Transverse colon (tissue), 4 donors: Measurements from ENCODE around the gene FAM163A. TPM values are rescaled to one million over a fixed set of nuclear protein-coding genes. Genes with fewer than 3 reads are reported as not detected.

Experiments
- DNase-seq: peaks from one replicate; pipeline ENCODE4 v3.0.0-alpha.2; 2019
- H3K27ac ChIP-seq, 4 donors: fragments of 200-600 bp; sonication (generic); 2 replicates each; pipeline ENCODE4 v1.5.1; 2016 to 2018; ENCODE audit warnings: inconsistent platforms in 4 of 4
- H3K27me3 ChIP-seq: fragments of 200-600 bp; sonication (generic); 2 replicates; pipeline ENCODE4 v1.5.1; 2017; ENCODE audit warnings: inconsistent platforms
- H3K36me3 ChIP-seq, 4 donors: fragments of 200-600 bp; sonication (generic); 2 replicates each; pipeline ENCODE4 v1.5.1; 2017 to 2019; ENCODE audit warnings: inconsistent platforms in 4 of 4
- H3K4me1 ChIP-seq, 4 donors: fragments of 200-600 bp; sonication (generic); 2 replicates each; pipeline ENCODE4 v1.5.1; 2017 to 2020; ENCODE audit warnings: inconsistent platforms in 4 of 4
- H3K4me3 ChIP-seq, 4 donors: fragments of 200-600 bp; sonication (generic); 1 replicate in 1 of 4; 2 replicates in 3 of 4; pipeline versions ENCODE4 v1.5.1 to v1.6.1; 2017 to 2019; ENCODE audit warnings: inconsistent platforms in 4 of 4
- H3K9me3 ChIP-seq, 2 donors: fragments of 200-600 bp; sonication (generic); 2 replicates each; pipeline ENCODE4 v1.5.1; 2017 to 2019; ENCODE audit warnings: inconsistent platforms in 2 of 2
- EP300 ChIP-seq: sonication (generic); formaldehyde crosslinking; IDR thresholded peaks from one replicate; pipeline ENCODE4 v1.6.1; 2017; ENCODE audit warnings: antibody characterized with exemption, low read depth
- POLR2A ChIP-seq: fragments of 450-650 bp; IDR thresholded peaks from one replicate; pipeline ENCODE4 v1.6.1; 2016; ENCODE audit warnings: antibody characterized with exemption, mild to moderate bottlenecking, moderate library complexity
- POLR2AphosphoS5 ChIP-seq, 3 donors: sonication (generic); formaldehyde crosslinking; IDR thresholded peaks; one replicate each; pipeline ENCODE4 v1.6.1; 2016; ENCODE audit warnings: antibody characterized with exemption in 3 of 3
- WGBS, 2 donors: methylation state at CpG; one replicate each; pipeline ENCODE4 v1.1.5; 2018; ENCODE audit warnings: low coverage in 1 of 2; 5-methylcytosine and 5-hydroxymethylcytosine counted together
- in situ Hi-C, 4 donors: fragments of 200-750 bp; cut with MboI; loops; one replicate each; pipeline versions ENCODE4 v1.15.0 to v1.15.1; 2017; ENCODE audit warnings: low sequenced_read_pairs in 3 of 4, low pct_ligation_motif_present in 1 of 4, low pct_unique_long_range_greater_than_20kb in 1 of 4
- intact Hi-C: fragments of 100-400 bp; cut with DNase I; formaldehyde crosslinking; loops from one replicate; pipeline ENCODE4 v1.15.1; 2023; ENCODE audit warnings: low total_unique reads
- total RNA-seq, 4 donors: library from RNA; depleted of rRNA; stranded (reverse); fragments of >200 nt; gene quantifications; one replicate each; pipeline ENCODE4 v1.1.0, GENCODE V29; 2016
- TF ChIP-seq, protein P1 (sequence below), 5 experiments: fragments of 200-600 bp in 3 of 5; fragments of 450-650 bp in 2 of 5; sonication (generic) in 3 of 5; IDR thresholded peaks; 1 replicate in 2 of 5; 2 replicates in 3 of 5; pipeline ENCODE4 v1.5.1; 2016 to 2017; ENCODE audit warnings: antibody characterized with exemption in 5 of 5, inconsistent platforms in 3 of 5, mild to moderate bottlenecking in 2 of 5, moderate library complexity in 1 of 5

The FAM163A gene
- total RNA-seq, 4 donors from 2014 or later = 0.14 to 0.60 (median 0.48) TPM; not detected in 1

DNA sequence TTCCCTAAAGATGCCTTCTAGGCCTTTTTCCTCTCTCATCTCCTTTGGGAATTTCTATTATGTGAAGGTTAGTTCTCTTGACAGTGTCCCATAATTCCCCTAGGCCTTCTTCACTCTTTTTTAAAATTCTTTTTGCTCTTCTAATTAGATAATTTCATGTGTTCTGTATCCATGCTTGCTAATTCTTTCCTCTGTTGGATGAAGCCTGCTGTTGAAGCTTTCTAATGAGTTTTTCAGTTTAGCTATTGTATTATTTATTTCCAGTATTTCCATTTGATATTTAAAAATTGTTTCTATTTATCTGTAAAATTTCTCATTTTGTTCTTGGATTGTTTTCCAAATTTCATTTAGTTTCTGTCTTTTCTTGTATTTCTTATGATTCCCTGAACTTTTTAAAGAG, 28.5 kb upstream of the FAM163A start:
- no peak overlapping the region for H3K4me3 ChIP-seq
- H3K36me3 ChIP-seq = no peaks in the 10 kb centered on the region
- no peak overlapping the region for H3K27ac ChIP-seq
- H3K4me1 ChIP-seq = no peaks in the 10 kb centered on the region
- no peak for DNase-seq
- TF ChIP-seq POLR2A (no peak), EP300 (no peak), POLR2AphosphoS5 (IDR thresholded peaks at IDR 0.05) (no peak)
- TF ChIP-seq, protein P1, sequence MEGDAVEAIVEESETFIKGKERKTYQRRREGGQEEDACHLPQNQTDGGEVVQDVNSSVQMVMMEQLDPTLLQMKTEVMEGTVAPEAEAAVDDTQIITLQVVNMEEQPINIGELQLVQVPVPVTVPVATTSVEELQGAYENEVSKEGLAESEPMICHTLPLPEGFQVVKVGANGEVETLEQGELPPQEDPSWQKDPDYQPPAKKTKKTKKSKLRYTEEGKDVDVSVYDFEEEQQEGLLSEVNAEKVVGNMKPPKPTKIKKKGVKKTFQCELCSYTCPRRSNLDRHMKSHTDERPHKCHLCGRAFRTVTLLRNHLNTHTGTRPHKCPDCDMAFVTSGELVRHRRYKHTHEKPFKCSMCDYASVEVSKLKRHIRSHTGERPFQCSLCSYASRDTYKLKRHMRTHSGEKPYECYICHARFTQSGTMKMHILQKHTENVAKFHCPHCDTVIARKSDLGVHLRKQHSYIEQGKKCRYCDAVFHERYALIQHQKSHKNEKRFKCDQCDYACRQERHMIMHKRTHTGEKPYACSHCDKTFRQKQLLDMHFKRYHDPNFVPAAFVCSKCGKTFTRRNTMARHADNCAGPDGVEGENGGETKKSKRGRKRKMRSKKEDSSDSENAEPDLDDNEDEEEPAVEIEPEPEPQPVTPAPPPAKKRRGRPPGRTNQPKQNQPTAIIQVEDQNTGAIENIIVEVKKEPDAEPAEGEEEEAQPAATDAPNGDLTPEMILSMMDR (IDR thresholded peaks at IDR 0.05) = no peak
- intact Hi-C loops = no loop called here
- peaks cover 21 to 30% of the 10 kb centered on the region in 2 donors for H3K9me3 ChIP-seq
- H3K27me3 ChIP-seq = peaks cover 3% of the 10 kb centered on the region
- in situ Hi-C loops = loop anchor here in 3 of 4 donors (10.0 kb wide), 1 partner anchor 90 kb away; no protein-coding TSS in a partner anchor

DNA sequence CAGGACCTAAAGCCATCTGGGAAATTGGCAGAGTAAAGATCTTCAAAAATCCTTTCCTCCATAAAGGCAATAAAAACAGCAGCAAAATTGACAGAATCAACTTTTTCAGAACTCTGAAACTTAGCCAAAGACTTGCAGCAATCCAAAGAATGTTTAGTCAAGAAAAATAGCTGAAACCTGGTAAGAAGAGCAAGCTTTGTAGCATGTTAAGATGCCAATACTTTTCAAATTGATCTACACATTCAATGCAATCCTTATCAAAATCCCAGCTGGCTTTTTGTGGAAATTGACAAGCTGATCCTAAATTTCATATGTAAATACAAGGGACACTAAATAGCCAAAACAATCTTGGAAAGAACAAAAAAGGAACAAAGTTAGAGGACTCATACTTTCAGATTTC, 23.8 kb upstream of the FAM163A start:
- no peak overlapping the region for H3K4me3 ChIP-seq
- peaks cover 17 to 25% of the 10 kb centered on the region in 2 donors for H3K9me3 ChIP-seq
- TF ChIP-seq EP300 (no peak), POLR2A (no peak), POLR2AphosphoS5 (IDR thresholded peaks at IDR 0.05) (no peak)
- TF ChIP-seq, protein P1 (IDR thresholded peaks at IDR 0.05) = no peak
- no peaks in the 10 kb centered on the region for H3K4me1 ChIP-seq
- no peaks in the 10 kb centered on the region for H3K27me3 ChIP-seq
- no peak for DNase-seq
- intact Hi-C loops = no loop called here
- no peaks in the 10 kb centered on the region for H3K36me3 ChIP-seq
- in situ Hi-C loops = loop anchor here in 3 of 4 donors (10.0 kb wide), 1 partner anchor 86 kb away; no protein-coding TSS in a partner anchor
- H3K27ac ChIP-seq = no peak overlapping the region

DNA sequence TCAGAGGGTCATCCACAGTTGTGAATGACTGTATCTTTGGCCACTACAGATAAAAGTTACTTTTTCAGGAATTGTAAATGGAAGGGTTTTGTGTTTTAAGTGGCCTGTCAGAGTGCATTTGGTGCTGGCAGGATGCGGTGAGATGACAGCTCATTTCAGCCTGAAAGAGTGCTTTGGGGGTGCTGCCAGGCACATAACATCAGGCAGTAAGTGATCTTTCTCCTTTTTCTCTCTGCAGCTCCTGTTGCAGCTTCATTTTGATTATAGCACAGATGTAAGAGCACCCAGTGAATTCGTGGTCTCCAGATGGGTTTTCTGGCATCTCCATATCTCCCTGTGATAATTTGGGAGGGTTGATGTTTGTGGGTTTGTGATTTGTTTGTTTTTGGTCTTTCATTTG, 14.8 kb upstream of the FAM163A start:
- Histone ChIP-seq H3K4me1 (no peaks in the 10 kb centered on the region), H3K4me3 (no peak overlapping the region), H3K27me3 (peaks cover 9% of the 10 kb centered on the region), H3K36me3 (no peaks in the 10 kb centered on the region), H3K27ac (no peak overlapping the region), H3K9me3 (no peaks in the 10 kb centered on the region)
- no peak for DNase-seq
- intact Hi-C loops (no loop called here), in situ Hi-C loops (no loop called here)
- WGBS, 2 donors = 37 to 52% methylated on average over 2 of the region's 2 CpGs
- no peak for TF ChIP-seq POLR2A
- TF ChIP-seq, protein P1 (IDR thresholded peaks at IDR 0.05) = no peak
- TF ChIP-seq POLR2AphosphoS5 (IDR thresholded peaks at IDR 0.05) = no peak
- no peak for TF ChIP-seq EP300

DNA sequence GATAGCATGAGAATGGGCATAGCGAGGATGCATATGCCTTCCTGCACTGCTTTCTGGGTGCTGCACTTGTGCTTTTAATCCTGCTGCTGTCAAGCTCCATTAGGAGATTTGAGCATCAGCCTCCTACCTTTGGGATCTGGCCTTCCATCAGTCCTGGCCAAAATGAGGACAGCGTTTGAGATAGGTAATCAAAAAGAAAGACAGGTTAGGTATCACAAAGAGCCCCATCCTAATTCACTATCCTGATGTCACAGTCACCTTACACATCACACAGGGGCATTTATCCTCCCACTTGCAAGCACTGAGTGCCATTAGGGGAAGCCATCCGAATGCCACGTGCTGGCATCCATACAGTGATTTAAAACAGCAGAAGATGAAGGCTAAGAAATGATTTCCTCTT, 13.2 kb upstream of the FAM163A start:
- Histone ChIP-seq H3K4me3 (no peak overlapping the region), H3K27ac (no peak overlapping the region), H3K9me3 (no peaks in the 10 kb centered on the region), H3K27me3 (peaks cover 9% of the 10 kb centered on the region), H3K36me3 (no peaks in the 10 kb centered on the region), H3K4me1 (no peaks in the 10 kb centered on the region)
- DNase-seq = no peak
- TF ChIP-seq EP300 (no peak), POLR2A (no peak), POLR2AphosphoS5 (IDR thresholded peaks at IDR 0.05) (no peak)
- TF ChIP-seq, protein P1 (IDR thresholded peaks at IDR 0.05) = no peak
- 89 to 100% methylated on average over 1 to 4 of the region's 4 CpGs for WGBS, 2 donors
- intact Hi-C loops (no loop called here), in situ Hi-C loops (no loop called here)
